Measurements from ENCODE around the gene IMP4.

GRCh38 chr2:130378206-130378897 lies 35.7 kb downstream of the IMP4 start:
- TF ChIP-seq EZH2 (optimal IDR thresholded peaks at IDR 0.05; ENCODE audit: low read depth, low read length), result no peak
- no peak for TF ChIP-seq EZH2phosphoT487 (IDR thresholded peaks at IDR 0.05; ENCODE audit: low read length)
